Activated B cell treated with CpG ODN at 0.5 μM for 24 hours (primary cell): ENCODE data around the gene NDFIP1. TPM values are rescaled to one million over a fixed set of nuclear protein-coding genes. Genes with fewer than 3 reads are reported as not detected.

Experiments used
- ATAC-seq: fragments of 200-7000 bp; cut with Tn5 transposase; one replicate; pipeline ENCODE4 v1.10.0; 2021; ENCODE audit warnings: low read depth, mild to moderate bottlenecking, moderate library complexity
- CTCF ChIA-PET: fragments of 350-600 bp; sonication (Branson Sonifier 250); formaldehyde crosslinking; loops from one replicate; lab custom pipeline; 2021; ENCODE audit warnings: antibody characterized with exemption; lab: Charles Lee
- POLR2A ChIA-PET: fragments of 350-600 bp; sonication (Branson Sonifier 250); formaldehyde crosslinking; loops from one replicate; lab custom pipeline; 2021; ENCODE audit warnings: antibody characterized with exemption; lab: Charles Lee
- DNase-seq: peaks from one replicate; pipeline ENCODE4 v3.0.0; 2022
- H3K27ac Mint-ChIP-seq: one replicate; pipeline ENCODE4 v1.8.0; 2020; ENCODE audit warnings: mixed read lengths
- H3K27me3 Mint-ChIP-seq: one replicate; pipeline ENCODE4 v1.8.0; 2021; ENCODE audit warnings: mixed read lengths
- H3K36me3 Mint-ChIP-seq: one replicate; pipeline ENCODE4 v1.8.0; 2021; ENCODE audit warnings: low read depth, mixed read lengths
- H3K4me1 Mint-ChIP-seq: one replicate; pipeline ENCODE4 v1.8.0; 2021; ENCODE audit warnings: mixed read lengths
- H3K4me3 Mint-ChIP-seq: one replicate; pipeline ENCODE4 v1.8.0; 2020; ENCODE audit warnings: mild to moderate bottlenecking, mixed read lengths
- H3K9me3 Mint-ChIP-seq: one replicate; pipeline ENCODE4 v1.8.0; 2020; ENCODE audit warnings: mixed read lengths
- intact Hi-C: fragments of 100-400 bp; cut with micrococcal nuclease; formaldehyde crosslinking; loops from one replicate; pipeline ENCODE4 v1.15.1; 2024
- total RNA-seq: library from RNA; stranded (reverse); gene quantifications from 2 replicates; pipeline ENCODE4 v1.2.3, GENCODE V29; 2022
- TF ChIP-seq, protein P1 (sequence below): fragments of 200-600 bp; IDR thresholded peaks from one replicate; pipeline ENCODE4 v1.8.0; 2022; ENCODE audit warnings: antibody characterized with exemption, mild to moderate bottlenecking

Gene NDFIP1
- total RNA-seq, 1 donor from 2014 or later: 24.2 TPM

DNA sequence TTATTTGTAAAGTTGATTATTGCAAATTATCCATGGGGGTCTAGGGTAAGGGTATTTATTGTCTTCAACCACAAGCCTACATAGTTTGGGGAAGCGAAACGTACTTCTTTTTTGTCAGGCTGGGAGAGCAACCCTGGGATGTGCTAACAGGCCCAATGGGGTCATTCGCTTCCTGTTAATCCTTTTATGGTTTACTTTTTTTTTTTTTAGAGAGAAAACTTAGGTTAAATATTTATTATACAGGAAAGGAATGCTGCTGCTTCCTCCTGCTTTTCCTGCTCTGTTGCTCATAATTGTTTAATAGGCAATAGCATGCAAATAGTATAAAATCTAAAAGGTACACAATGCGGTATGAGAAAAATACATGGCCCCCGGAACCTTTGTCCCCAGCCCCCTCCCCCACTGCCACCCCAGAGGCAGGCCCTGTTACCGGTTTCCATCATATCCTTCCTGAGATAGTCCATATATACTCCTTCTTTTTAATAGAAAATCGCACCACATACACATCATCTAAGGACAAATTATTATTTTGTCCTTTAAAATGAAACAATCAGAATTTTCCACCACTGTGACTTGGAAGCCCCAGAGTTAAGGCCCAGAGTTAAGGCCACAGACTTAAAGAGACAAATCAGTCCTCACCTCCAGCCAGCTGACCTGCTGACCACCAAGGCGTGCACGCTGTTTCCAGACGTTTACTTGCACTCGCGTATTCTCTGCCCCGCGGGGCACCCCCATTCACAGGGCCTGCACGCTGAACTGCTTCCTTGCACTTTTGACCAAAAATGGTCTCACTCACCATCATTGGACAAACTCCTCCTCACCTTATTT lies 83.9 kb downstream of the NDFIP1 start:
- Mint-ChIP-seq H3K4me1 (peaks cover 1% of the 10 kb centered on the region), H3K9me3 (no peaks in the 10 kb centered on the region), H3K27ac (no peak overlapping the region), H3K27me3 (peaks cover 8% of the 10 kb centered on the region), H3K36me3 (no peaks in the 10 kb centered on the region), H3K4me3 (no peak overlapping the region)
- TF ChIP-seq, protein P1, sequence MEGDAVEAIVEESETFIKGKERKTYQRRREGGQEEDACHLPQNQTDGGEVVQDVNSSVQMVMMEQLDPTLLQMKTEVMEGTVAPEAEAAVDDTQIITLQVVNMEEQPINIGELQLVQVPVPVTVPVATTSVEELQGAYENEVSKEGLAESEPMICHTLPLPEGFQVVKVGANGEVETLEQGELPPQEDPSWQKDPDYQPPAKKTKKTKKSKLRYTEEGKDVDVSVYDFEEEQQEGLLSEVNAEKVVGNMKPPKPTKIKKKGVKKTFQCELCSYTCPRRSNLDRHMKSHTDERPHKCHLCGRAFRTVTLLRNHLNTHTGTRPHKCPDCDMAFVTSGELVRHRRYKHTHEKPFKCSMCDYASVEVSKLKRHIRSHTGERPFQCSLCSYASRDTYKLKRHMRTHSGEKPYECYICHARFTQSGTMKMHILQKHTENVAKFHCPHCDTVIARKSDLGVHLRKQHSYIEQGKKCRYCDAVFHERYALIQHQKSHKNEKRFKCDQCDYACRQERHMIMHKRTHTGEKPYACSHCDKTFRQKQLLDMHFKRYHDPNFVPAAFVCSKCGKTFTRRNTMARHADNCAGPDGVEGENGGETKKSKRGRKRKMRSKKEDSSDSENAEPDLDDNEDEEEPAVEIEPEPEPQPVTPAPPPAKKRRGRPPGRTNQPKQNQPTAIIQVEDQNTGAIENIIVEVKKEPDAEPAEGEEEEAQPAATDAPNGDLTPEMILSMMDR: no peak
- ATAC-seq (no peak), DNase-seq (no peak)
- ChIA-PET POLR2A (no interaction called here), CTCF (no interaction called here)
- intact Hi-C loops: no loop called here

DNA sequence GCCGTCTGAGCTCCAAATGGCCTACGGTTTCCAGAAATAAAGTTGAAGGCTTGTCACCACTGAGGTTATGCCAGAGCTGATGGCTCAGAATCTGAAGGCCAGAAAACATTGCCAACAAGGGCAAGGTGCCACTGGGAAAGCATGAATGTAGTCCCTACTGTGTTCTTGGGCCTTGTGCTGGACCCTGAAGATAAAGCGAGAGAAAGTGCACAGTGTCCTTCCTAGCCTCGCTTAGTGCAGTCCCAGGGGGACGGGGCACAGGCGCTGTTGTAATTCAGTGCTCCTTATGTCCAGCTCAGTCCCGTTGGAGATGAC lies 84.5 kb downstream of the NDFIP1 start:
- ATAC-seq (no peak), DNase-seq (no peak)
- H3K27ac Mint-ChIP-seq: no peak overlapping the region
- H3K36me3 Mint-ChIP-seq: no peaks in the 10 kb centered on the region
- H3K9me3 Mint-ChIP-seq: no peaks in the 10 kb centered on the region
- peaks cover 6% of the 10 kb centered on the region for H3K27me3 Mint-ChIP-seq
- TF ChIP-seq, protein P1: no peak
- intact Hi-C loops: no loop called here
- ChIA-PET POLR2A (no interaction called here), CTCF (no interaction called here)
- H3K4me3 Mint-ChIP-seq: no peak overlapping the region
- H3K4me1 Mint-ChIP-seq: peaks cover 1% of the 10 kb centered on the region

DNA sequence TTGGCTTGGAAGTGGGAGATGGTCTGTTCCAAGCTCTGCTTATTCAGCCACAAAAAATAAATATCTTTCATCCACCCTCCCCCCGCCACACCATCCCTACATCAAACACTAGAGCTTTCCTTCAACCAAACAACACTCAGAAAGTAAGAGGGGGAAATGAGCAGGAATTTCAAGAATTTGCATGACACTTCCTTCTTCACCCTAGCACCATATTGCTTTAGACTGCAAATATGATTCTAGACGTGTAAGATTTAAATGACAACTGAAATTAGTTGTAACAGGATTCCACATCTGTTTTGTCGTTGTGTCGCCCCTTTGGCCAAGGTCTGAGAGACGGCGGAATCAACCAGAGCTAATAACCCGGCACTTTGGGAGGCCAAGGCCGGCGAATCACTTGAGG lies 88.5 kb downstream of the NDFIP1 start:
- Mint-ChIP-seq H3K27ac (no peak overlapping the region), H3K27me3 (peaks cover 4% of the 10 kb centered on the region), H3K4me3 (no peak overlapping the region), H3K36me3 (no peaks in the 10 kb centered on the region), H3K9me3 (no peaks in the 10 kb centered on the region), H3K4me1 (no peaks in the 10 kb centered on the region)
- intact Hi-C loops: no loop called here
- TF ChIP-seq, protein P1: no peak
- DNase-seq: no peak
- POLR2A ChIA-PET: no interaction called here
- no peak for ATAC-seq
- CTCF ChIA-PET: no interaction called here

DNA sequence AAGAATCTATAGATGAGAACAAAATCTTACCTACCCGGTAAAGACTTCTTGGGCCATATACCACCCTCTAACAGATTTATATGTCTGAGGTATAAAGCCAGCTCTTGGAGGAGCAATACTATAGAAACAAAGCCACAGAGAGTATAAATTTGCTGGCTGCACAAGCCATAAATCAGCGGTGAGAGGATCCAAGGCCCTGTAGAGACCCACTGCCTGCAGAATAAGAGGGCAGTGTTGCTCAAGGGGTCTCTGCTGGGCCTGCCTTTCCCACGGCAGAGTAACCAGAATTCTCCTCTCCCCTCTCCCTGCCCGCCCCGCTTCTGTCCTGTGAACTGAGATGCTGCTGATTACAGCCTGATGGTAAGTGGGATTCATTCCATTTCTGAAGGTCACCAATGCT lies 89.2 kb downstream of the NDFIP1 start:
- CTCF ChIA-PET: no interaction called here
- no peak overlapping the region for H3K27ac Mint-ChIP-seq
- ATAC-seq: no peak

DNA sequence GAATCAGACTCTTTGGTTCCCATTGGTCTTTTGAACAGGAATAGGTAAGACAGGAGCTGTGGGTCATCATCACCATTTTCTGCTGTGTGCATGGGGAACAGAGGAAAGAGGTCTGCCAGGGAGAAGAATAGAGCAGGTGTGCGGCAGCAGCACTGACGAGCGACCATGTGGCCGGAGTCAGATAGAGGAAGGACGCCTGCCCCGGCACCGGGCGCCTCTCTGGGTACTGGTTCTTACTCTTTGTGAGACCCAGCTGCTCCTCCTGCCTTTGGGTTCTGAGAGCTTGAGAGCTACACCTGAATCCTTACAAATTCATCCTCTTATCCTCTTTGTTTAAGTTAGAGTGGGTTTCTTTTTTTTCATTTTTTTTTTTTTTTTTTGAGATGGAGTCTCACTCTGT lies 90.8 kb downstream of the NDFIP1 start:
- intact Hi-C loops: no loop called here
- H3K36me3 Mint-ChIP-seq: no peaks in the 10 kb centered on the region
- peaks cover 4% of the 10 kb centered on the region for H3K27me3 Mint-ChIP-seq
- H3K9me3 Mint-ChIP-seq: no peaks in the 10 kb centered on the region
- ATAC-seq: no peak
- H3K4me1 Mint-ChIP-seq: no peaks in the 10 kb centered on the region
- no peak for DNase-seq
- no peak overlapping the region for H3K4me3 Mint-ChIP-seq
- CTCF ChIA-PET: no interaction called here
- POLR2A ChIA-PET: no interaction called here
- H3K27ac Mint-ChIP-seq: no peak overlapping the region
- TF ChIP-seq, protein P1: no peak

More for the DNA sequence above, 89.2 kb downstream of the NDFIP1 start:
- DNase-seq: no peak
- no peak overlapping the region for H3K4me3 Mint-ChIP-seq
- intact Hi-C loops: no loop called here
- peaks cover 4% of the 10 kb centered on the region for H3K27me3 Mint-ChIP-seq
- no peaks in the 10 kb centered on the region for H3K4me1 Mint-ChIP-seq
- no peaks in the 10 kb centered on the region for H3K36me3 Mint-ChIP-seq
- POLR2A ChIA-PET: no interaction called here
- H3K9me3 Mint-ChIP-seq: no peaks in the 10 kb centered on the region
- TF ChIP-seq, protein P1: no peak
